Muscle of arm (tissue), 12 donors: ENCODE data around the gene TEX13B. TPM values are rescaled to one million over a fixed set of nuclear protein-coding genes. Genes with fewer than 3 reads are reported as not detected.

ENCODE experiments used
- DNase-seq: peaks from one replicate; pipeline ENCODE4 v3.0.0-alpha.2; 2013
- polyA plus RNA-seq, 12 donors: library from polyadenylated mRNA; unstranded; fragments of 120-200 nt; gene quantifications; one replicate each; pipeline ENCODE4 v1.2.1, GENCODE V29; 2013; ENCODE audit not compliant: insufficient read length in 12 of 12

Gene TEX13B
- polyA plus RNA-seq, 12 donors = not detected

GRCh38 chrX:107940095-107940494, 42.1 kb downstream of the TEX13B start:
- DNase-seq = no peak

- no peak for DNase-seq
Measured at GRCh38 chrX:107936434-107936730, 45.8 kb downstream of the TEX13B start.

- no peak for DNase-seq
Measured at GRCh38 chrX:107935664-107936433, 46.3 kb downstream of the TEX13B start.

- DNase-seq = no peak
Measured at GRCh38 chrX:107935200-107935599, 47.0 kb downstream of the TEX13B start.

- no peak for DNase-seq
Measured at GRCh38 chrX:107934262-107934661, 47.9 kb downstream of the TEX13B start.

Other genes with a start within 250 kb of the TEX13B start
- gene TSC22D3, start 206.6 kb downstream of the TEX13B start, polyA plus RNA-seq = 10 to 100 TPM in 11 of 12 donors, not detected in 1; 47.9 to 78.9 (median 56.3) TPM
- gene NCBP2L, start 204.6 kb downstream of the TEX13B start, polyA plus RNA-seq = under 1 TPM in 2 of 12 donors, not detected in 10; 0.09 to 0.10 TPM
- 10 to 100 TPM in 1 of 12 donors, 1 to 10 TPM in 10, not detected in 1; 6.3 to 12.7 (median 8.9) TPM for gene MID2, start 156.5 kb downstream of the TEX13B start, polyA plus RNA-seq
- gene VSIG1, start 62.7 kb upstream of the TEX13B start, polyA plus RNA-seq = 1 to 10 TPM in 1 of 12 donors, under 1 TPM in 7, not detected in 4; 0.15 to 1.7 (median 0.31) TPM
- gene PSMD10, start 109.2 kb upstream of the TEX13B start, polyA plus RNA-seq = 10 to 100 TPM in 11 of 12 donors, not detected in 1; 38.1 to 68.1 (median 54.1) TPM
- 10 to 100 TPM in 11 of 12 donors, not detected in 1; 15.5 to 33.1 (median 25.3) TPM for gene ATG4A, start 109.4 kb upstream of the TEX13B start, polyA plus RNA-seq